Heart left ventricle (tissue), 16 donors: ENCODE data around the gene CST9. TPM values are rescaled to one million over a fixed set of nuclear protein-coding genes. Genes with fewer than 3 reads are reported as not detected.

Experiments used
- ATAC-seq, 4 donors: fragments of 200-7000 bp; cut with Tn5 transposase; one replicate each; pipeline ENCODE4 v1.9.1; 2020 to 2022; ENCODE audit warnings: moderate library complexity in 4 of 4, mild to moderate bottlenecking in 3 of 4, moderate number of reproducible peaks in 1 of 4
- DNase-seq, 5 donors: peaks; one replicate each; pipeline ENCODE4 v3.0.0-alpha.2; 2020
- H3K27ac ChIP-seq, 12 donors: fragments of 200-600 bp; sonication (generic) in 4 of 12; one replicate each; pipeline versions ENCODE4 v1.5.0 to v1.8.0; 2016 to 2022; ENCODE audit warnings: mild to moderate bottlenecking in 2 of 12
- H3K27me3 ChIP-seq, 9 donors: fragments of 200-600 bp; sonication (generic) in 2 of 9; one replicate each; pipeline versions ENCODE4 v1.5.1 to v1.8.0; 2016 to 2022; ENCODE audit warnings: mild to moderate bottlenecking in 3 of 9
- H3K36me3 ChIP-seq, 9 donors: fragments of 200-600 bp; sonication (generic) in 2 of 9; one replicate each; pipeline versions ENCODE4 v1.5.0 to v1.8.0; 2018 to 2022; ENCODE audit warnings: mild to moderate bottlenecking in 2 of 9
- H3K4me1 ChIP-seq, 12 donors: fragments of 200-600 bp; sonication (generic) in 4 of 12; one replicate each; pipeline versions ENCODE4 v1.5.0 to v1.8.0; 2016 to 2022; ENCODE audit warnings: mild to moderate bottlenecking in 3 of 12
- H3K4me3 ChIP-seq, 12 donors: fragments of 200-600 bp; sonication (generic) in 4 of 12; one replicate each; pipeline versions ENCODE4 v1.5.0 to v1.8.0; 2017 to 2022; ENCODE audit warnings: mild to moderate bottlenecking in 9 of 12, moderate library complexity in 4 of 12
- H3K9me3 ChIP-seq, 12 donors: fragments of 200-600 bp; sonication (generic) in 4 of 12; one replicate each; pipeline versions ENCODE4 v1.5.0 to v1.8.0; 2016 to 2022; ENCODE audit warnings: mild to moderate bottlenecking in 1 of 12
- CTCF ChIP-seq, 12 donors: fragments of 200-600 bp; sonication (generic) in 4 of 12; IDR thresholded peaks; one replicate each; pipeline versions ENCODE4 v1.5.0 to v1.8.0; 2018 to 2022; ENCODE audit warnings: antibody characterized with exemption in 12 of 12, mild to moderate bottlenecking in 5 of 12
- POLR2A ChIP-seq, 2 donors: fragments of 450-650 bp; IDR thresholded peaks; one replicate each; pipeline ENCODE4 v1.6.1; 2017; ENCODE audit warnings: antibody characterized with exemption in 2 of 2, mild to moderate bottlenecking in 2 of 2, moderate library complexity in 2 of 2
- WGBS, 4 donors: extraction: QIAGEN DNeasy Blood & Tissue Kit in 2 of 4; methylation state at CpG; one replicate each; pipeline versions ENCODE4 v1.1.5 to v1.1.7; 2013 to 2018; 5-methylcytosine and 5-hydroxymethylcytosine counted together
- intact Hi-C, 10 donors: fragments of 100-400 bp; cut with DNase I; formaldehyde crosslinking; loops; one replicate each; pipeline versions ENCODE4 v1.11.1 to v1.14.2; 2022
- polyA plus RNA-seq, 2 donors: library from polyadenylated mRNA; stranded (reverse); fragments of 200-250 nt; gene quantifications; one replicate each; pipeline ENCODE4 v1.2.3, GENCODE V29; 2013
- total RNA-seq, 9 donors: library from RNA; depleted of rRNA in 2 of 9; stranded (reverse); fragments of >200 nt in 2 of 9; fragmentation: NEBNext Ultra II Directional in 3 of 9; extraction: Animal tissue kit (Norgen Biotek cat#: 25700) in 3 of 9; gene quantifications; one replicate each; pipeline versions ENCODE4 v1.1.0 to v1.2.4, GENCODE V29; 2016 to 2023
- donor health status: ischemic (EF 13 %, LVEDD 7.1; RV severe dilation, severe dysfunction).
- donor health status: healthy with polysubstance abuse.
- donor health status: DM: no; HTN: yes; CAD: no.
- donor health status: DM: no; HTN: no; CAD: no.
- donor health status: ischemic (EF 25% LVEDD 6.9; RV normal size, moderate dysfunction).
- donor health status: ischemic (EF 25% LVEDD 5.7; RV mildly dilated, moderate dysfunction).
- donor health status: healthy.
- donor health status: DM: yes; HTN: yes; CAD: no.
- donor health status: ischemic (EF 35%, LVEDD 5.7; RV mildly dilated, moderate dysfunction).
- donor health status: nonischemic (EF 11% LVEDD 7.7; RV severe dilation, severe dysfunction).
- donor health status: DM: yes; HTN: yes; CAD: no.
- donor health status: PGD.
- donor health status: ischemic (EF 29% LVEDD 5.4; RV normal size, mild dysfunction).
- donor health status: nonischemic (EF 23%, LVEDD 6.1; RV moderate dilation, normal function).

Gene CST9
- total and polyA plus RNA-seq, 11 donors = not detected

GRCh38 chr20:23632711-23633573, 27.2 kb upstream of the CST9 start:
- TF ChIP-seq CTCF (IDR thresholded peaks at IDR 0.05) (no peak), POLR2A (IDR thresholded peaks at IDR 0.05) (no peak)
- Histone ChIP-seq H3K27me3 (no peaks in the 10 kb centered on the region), H3K9me3 (no peaks in the 10 kb centered on the region), H3K36me3 (peaks cover 0 to 38% (median 28%) of the 10 kb centered on the region in 9 donors), H3K4me3 (no peak overlapping the region), H3K4me1 (peaks cover 3 to 79% (median 41%) of the 10 kb centered on the region in 12 donors), H3K27ac (peak overlapping the region in 1 of 12 donors; percentile 51)
- intact Hi-C loops = no loop called here
- 70 to 81% (median 76%) methylated on average over 6 to 8 of the region's 8 CpGs for WGBS, 4 donors
- no peak for DNase-seq
- ATAC-seq = no peak

DNA sequence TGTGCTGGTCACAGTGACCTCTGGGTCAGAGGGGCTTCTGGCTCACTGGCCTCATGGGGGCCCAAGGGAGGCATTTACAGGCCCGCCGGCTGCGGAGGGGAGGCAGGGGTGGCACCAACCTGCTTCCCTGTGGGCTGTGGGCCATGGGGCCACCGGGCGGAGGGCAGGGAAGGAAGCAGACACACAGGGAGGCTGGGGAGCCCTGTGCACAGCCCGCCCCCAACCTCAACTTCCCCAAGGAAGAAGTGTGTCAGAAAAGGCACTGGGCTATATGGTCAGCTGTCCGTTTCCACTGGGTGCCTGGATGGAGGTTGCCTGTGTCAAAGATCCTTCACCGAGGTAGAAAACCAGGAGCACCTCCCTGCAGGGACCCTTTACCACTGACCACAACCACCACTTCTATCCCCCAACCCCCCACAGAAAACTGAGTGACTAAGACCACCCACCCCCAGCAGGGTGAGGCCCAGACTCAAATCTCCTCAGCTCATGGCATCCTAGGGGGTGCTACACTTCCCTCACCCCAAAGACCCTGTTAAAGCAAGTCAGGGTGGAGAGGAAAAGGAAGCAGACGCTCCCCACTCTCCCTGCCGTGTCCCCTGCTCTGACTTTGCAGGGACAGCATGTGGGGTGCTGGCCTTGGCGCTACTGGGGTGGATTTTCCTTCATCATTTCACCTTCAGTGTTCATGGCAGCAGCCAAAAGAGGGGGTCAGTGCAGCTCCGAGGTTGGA, 26.4 kb upstream of the CST9 start:
- intact Hi-C loops = loop anchor here in 1 of 10 donors (2.0 kb wide), 1 partner anchor 23 kb away; no protein-coding TSS in a partner anchor
- peaks cover 3 to 79% (median 41%) of the 10 kb centered on the region in 12 donors for H3K4me1 ChIP-seq

DNA sequence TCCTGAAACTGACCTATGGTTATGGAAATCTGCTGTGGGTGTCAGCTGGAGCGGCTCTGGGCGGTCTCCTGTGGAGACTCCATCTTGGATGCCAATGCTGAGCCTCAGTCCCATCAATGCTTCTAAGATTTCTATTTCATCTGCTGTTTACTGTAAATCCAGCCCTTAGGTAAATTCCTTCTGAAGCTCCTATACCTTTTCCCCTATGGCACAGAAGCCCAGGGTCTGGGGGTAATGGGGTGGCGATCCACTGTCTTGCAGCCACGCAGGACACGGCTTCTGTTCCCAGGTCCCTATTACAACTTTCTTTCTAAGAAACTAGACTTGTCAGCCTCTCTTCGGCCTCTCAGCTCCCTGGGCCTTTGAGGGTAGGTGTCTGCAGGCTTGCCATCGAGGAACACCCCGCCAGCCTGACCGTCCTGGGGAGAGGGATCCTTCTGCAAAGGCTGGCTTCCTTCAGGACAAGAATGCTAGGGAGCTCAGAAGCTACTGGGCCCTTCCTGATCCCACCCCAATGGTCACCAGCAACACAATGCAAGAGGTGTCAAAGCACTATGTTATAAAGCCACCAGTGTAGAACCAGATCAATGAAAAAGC, 25.6 kb upstream of the CST9 start:
- Histone ChIP-seq H3K36me3 (peaks cover 0 to 38% (median 28%) of the 10 kb centered on the region in 9 donors), H3K27ac (peak overlapping the region in 1 of 12 donors; percentile 51), H3K4me3 (no peak overlapping the region), H3K9me3 (peaks cover 0 to 2% (median 0%) of the 10 kb centered on the region in 12 donors), H3K4me1 (peaks cover 3 to 76% (median 36%) of the 10 kb centered on the region in 12 donors), H3K27me3 (no peaks in the 10 kb centered on the region)
- intact Hi-C loops = loop anchor here in 1 of 10 donors (2.0 kb wide), 1 partner anchor 23 kb away; no protein-coding TSS in a partner anchor
- ATAC-seq = no peak
- DNase-seq = no peak
- no peak for TF ChIP-seq POLR2A (IDR thresholded peaks at IDR 0.05)
- no peak for TF ChIP-seq CTCF (IDR thresholded peaks at IDR 0.05)
- WGBS, 4 donors = 97 to 98% (median 97%) methylated on average over 9 of the region's 9 CpGs

More for the DNA sequence above, 26.4 kb upstream of the CST9 start:
- ATAC-seq (peak in 1 of 4 donors; percentile 7), DNase-seq (peak in 3 of 5 donors; percentile 51 to 76 (median 60))
- Histone ChIP-seq H3K27ac (peak overlapping the region in 1 of 12 donors; percentile 51), H3K36me3 (peaks cover 0 to 38% (median 28%) of the 10 kb centered on the region in 9 donors), H3K9me3 (peaks cover 0 to under 1% (median 0%) of the 10 kb centered on the region in 12 donors), H3K4me3 (no peak overlapping the region), H3K27me3 (no peaks in the 10 kb centered on the region)
- WGBS, 4 donors = 83 to 89% (median 85%) methylated on average over 10 to 12 of the region's 12 CpGs
- TF ChIP-seq POLR2A (IDR thresholded peaks at IDR 0.05) (no peak), CTCF (IDR thresholded peaks at IDR 0.05) (no peak)
